AG20443 (cell line): Measurements from ENCODE around the gene PEPD.
A peak's percentile ranks its signal among the peaks of the same experiment; 100 is the strongest.

Source experiments
- DNase-seq: peaks from one replicate; pipeline ENCODE4 v3.0.0; 2012; ENCODE audit warnings: low spot score, mixed read lengths

The PEPD gene

DNA sequence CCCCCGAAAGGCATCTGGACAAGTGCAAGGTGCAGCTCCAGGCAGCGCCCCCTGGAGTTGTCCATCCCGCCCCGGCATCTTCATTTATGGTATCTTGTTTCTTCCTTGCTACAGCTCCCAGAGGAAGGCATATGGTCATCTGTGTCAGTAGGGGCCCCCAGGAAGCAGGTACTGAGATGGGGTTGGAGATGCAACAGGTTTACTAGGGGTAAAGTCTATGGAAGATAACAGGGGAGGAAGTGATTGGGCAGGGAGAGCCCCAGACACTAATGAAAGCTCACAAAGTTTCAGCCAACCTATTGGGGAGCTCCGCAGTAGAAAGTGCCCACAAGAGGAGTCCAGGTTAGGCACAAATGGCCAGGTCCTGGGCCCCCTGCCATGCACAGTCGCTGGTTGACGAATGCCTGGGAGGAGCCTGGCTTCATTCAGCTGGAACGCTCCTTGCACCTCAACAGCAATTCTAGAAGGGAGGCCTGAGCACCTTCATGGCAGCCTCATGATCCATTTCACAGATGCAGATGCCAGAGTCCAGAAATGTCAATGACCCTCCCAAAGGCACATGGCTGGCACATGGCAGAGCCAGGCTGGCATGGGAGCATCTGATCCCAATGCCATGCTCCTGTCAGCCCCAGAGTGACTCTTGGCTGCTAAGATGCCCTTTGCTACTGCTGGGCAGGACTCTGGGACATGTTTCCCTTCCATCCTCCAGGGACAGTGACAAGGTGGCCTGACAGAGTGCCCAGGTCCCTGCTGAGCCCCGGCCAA is 23.8 kb upstream of the PEPD start:
- no peak for DNase-seq

DNA sequence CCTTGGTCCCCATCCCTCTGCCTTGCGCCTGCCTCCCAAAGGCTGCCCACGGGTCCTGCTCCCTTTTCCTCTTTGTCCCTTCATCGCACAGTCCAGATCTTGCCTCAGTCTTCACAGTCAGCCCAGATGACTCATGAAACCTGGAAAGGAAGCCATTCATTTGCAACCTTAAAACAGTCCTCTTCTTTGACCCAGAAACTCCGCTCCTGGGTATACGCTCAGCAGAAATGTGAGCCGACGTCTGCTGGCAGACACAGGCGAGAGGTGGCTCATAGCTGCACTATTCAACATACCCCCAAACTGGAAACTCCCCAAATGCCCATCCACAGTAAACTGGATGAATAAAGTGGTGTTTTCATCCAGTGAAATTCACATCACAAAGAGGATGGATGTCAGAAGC is 13.6 kb upstream of the PEPD start:
- DNase-seq: peak; percentile 27

DNA sequence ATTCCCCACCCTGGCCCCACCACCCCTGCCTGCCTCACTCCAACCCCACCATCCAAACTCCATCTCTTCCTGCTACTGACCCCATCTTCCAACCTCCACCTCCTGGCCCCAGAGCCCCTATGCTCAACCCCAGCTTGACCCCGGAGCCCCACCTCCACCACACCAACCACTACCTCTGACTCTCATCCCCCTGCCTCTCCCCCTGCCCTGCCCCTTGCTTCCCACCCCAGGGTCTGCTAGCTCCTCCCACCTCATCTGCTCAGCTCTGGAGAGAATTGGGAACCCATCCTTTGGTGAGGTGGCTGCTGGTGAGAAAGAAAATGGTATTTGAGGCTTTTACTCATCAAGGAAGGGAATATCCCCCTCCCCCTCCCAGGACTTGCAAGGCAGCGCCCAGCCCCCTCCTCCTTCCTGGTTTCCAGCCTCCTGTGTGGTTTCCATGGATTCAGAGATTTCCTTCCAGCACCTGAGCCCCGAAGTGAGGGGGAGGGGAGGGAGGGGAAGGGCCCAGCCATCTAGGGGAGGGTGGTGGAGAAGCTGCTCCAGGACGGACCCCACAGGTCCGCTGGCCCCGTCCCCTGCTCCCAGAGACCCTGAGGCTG is 11.4 kb upstream of the PEPD start:
- no peak for DNase-seq

DNA sequence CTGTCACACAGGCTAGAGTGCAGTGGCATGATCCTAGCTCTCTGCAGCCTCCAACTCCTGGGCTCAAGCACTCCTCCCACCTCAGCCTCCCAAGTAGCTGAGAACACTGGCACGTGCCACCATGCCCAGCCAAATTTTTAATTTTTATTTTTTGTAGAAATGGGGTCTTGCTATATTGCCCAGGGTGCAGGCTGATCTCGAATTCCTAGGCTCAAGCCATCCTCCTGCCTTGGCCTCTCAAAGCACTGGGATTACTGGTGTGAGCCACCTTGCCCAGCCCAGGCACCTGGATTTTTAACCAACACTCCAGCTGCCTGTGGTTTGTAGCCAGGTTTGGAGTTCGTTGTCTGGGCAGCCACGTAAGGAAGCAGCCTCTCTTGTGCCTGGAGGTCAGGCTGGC is 9.3 kb upstream of the PEPD start:
- no peak for DNase-seq

DNA sequence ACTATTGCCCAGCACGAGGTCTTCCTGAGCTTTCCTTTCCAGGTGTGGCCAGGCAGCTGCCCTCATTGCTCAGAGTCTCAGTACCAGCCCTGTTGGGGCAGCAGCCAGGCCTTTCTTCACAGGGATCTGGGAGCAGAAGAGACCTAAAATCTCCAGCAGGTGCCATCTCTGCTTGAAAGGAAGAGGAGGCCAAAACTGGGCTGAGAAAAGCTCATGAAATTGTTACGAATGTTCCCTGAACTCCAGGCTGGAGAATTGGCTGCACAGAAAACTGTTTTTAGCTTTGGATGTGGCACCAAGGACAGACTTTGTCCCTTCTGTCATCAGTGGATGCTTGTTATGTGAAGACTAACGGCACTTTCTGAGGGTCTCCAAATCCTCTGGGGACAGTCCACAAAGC is 8.7 kb upstream of the PEPD start:
- DNase-seq: no peak

DNA sequence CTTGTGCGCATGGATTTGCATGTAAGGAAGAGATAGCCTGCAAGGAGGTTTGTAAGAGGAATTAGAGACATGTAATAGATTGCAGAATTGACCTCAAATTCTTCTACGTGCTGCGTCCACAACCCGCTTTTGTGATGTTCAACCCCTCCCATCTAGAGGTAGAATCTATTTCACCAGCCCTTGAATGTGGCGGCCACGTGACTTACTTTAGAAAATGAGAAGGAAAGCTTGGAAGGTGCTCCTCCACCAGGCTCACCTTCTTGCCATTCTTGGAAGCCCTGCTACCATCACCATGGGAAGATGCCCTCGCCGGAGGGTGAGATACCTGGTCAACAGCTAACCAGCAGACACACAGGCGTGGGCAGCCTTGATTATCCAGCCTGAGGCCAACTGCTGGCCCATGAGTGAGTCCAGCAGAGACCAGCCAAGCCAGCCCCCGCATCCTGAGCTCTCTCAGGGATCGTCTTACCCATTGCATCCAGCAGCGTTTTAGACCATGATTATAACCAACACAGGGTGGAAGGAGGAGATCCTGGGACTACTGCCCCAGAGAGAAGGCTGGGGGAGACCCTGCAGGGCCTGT is 7.6 kb upstream of the PEPD start:
- no peak for DNase-seq

DNA sequence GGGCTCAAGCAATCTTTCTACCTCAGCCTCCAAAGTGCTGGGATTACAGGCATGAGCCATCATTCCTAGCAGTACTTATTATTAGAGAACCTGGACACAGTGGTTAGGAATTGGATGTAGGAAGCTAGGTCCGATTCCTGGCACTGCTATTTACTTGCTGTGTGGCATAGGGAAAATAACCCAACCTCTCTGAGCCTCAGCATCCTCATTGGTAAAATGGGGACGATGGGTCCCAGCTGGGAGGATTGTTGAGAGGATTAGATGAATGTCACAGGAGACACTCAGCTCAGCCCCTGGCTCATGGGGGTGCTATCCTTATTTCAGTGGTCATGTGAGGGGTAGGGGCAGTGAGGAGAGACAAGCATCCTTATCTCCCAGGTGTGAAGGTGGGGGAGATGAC is 6.8 kb upstream of the PEPD start:
- no peak for DNase-seq

DNA sequence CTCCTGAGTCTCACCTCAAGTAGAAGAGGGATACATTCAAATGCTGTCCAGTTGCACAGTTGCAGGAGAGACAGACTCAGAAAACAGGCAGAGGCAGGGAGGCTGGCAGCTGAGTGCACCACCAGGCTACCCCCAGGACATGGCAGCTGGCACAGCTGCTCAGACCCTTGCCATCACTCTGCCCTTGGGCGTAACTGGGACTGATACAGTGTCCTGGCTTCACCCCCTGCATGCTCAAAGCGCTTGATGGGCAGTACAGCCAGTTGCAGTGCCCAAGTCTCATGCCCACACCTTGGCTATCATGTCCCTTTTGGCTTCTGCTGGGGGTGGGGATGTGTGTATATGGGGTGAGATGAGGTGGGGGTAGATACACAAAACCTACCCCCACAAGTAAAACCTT is 5.5 kb upstream of the PEPD start:
- DNase-seq: no peak

DNA sequence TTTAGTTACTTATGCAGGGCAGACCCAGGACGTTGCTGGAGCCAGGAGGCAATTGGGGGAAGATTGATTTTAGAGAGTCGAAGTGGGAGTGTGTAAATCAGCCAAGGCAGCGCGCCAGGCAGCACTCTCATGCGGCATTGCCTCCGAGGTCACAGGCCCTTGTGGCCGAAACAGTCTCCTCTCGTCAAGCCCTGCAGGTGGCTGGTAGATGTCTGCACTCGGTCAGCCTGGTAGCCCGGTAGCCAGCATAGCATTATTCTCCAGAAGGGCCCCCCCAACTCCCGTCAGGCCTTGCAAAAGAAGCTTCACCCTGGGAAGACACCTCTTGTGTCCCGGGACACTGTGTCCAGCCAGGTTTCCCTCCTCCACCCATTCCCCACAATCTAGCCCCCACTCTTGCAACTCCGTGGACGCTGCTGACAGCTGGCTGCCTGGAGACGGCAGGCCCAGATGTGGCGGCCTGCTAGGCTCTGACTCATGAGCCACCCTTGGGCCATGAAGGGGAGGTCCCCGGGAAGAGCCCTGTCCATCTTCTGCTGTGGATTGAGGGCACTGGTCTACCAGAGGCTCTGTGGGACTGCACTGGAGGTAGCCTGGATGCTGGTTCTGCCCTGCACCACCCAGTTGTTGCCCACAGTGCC is 2.6 kb upstream of the PEPD start:
- peak; percentile 32 for DNase-seq

DNA sequence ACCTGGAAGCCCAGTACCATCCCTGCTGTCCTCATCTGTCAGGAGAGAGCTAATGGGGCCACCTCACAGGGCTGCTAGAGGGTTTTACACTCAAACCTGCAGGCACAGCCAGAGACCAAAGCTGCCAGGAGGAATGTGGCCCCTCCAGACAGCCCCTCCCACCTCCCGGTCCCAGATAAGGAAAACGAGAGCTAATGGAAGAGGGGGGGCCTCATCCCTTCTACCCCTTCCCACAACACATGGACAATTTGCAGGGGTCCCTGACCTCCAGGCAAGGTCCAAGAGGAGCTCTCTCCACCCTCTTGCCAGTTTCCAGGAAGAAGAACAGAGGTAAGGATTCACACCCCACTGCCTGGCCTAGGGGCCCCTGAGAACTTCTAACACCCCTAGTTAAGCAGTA is 1.6 kb upstream of the PEPD start:
- no peak for DNase-seq

DNA sequence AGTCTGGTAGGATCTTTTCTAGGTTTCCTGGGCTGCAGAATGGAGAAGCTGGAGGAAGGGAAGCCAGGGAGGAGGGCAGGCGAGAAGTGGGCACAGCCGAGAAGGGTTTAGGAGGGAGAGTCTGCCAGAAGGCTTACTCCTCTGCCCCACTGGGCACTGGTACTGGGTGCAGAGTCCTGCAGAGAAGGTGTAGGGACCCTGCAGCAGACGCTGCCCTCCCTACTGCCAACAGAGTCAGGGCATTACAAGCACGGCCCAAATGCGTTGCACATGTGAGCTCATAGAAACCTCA is 726 bp upstream of the PEPD start:
- DNase-seq: no peak

DNA sequence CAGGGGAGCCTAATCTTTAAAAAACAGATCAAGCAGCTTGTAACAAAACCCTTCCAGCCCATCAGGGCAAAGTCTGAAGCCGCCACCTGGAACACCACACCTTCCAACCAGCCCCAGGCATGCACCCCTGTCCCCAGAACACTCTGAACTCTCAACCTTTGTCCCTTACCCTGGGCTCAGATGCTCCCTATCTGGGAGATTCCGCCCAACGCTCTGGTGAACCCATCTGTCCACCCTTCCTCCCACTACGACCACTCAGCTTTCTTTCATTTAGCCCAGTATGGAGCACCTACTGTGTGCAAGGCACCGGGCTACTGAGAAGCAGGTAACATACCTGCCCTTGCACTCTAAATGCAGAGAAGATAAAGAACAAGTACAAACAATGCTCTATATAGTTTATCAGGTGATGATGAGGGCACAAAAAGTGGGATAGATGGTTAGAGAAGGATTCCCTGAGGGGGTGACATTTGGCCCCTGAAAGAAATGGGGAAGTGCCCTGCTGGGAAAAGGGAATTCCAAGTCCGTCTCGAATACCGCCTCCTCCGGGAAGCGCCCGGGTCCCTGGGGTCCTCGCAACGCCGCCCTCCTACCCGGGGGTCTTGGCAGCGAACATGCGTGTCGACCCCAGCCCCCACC is 629 bp downstream of the PEPD start:
- no peak for DNase-seq

DNA sequence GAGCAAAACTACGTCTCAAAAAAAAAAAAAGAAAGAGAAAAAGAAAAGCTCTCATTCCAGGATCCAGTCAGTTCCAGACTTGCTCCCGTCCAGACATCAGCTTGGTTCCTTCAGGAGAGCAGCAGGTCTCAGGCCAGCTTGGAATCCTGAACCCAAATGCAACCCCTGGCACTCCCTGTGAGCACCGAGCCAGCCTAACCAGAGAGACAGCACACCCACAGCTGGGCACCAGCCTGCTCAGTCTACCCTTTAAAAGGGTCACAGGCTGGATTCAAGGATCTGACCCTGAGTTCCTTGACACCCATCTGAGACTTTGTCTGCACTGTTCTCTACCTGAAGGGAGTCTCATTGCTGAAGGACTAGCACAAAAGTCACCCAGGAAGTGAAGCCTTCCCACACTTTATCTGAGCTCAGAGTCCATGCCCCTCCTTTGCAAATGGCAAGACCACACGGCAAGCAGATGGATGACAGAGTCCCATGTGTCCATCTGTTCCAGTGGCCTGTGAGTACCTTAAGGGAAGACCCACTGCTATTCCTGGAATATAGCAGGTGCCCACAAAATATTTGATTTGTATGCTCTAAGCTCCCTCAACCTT is 1.4 kb downstream of the PEPD start:
- DNase-seq: no peak

DNA sequence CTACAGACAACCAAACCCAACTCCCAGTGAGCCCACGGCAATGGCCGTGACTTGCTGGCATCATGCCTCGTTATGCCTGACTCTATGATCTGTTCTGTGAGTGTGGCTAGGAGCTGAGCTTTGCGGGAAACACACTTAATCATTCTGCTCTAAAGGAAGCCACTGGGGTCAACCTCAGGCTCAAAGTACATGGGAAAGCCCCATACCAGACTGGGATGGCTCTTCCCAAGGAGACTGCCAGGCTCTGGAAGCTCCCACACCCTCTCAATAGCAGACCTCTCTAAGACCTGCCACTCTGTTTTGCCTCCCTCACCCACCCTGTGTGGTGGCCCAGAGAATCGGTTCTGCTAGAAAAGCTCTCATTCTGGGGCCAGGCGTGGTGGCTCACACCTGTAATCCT is 2.2 kb downstream of the PEPD start:
- DNase-seq: no peak

DNA sequence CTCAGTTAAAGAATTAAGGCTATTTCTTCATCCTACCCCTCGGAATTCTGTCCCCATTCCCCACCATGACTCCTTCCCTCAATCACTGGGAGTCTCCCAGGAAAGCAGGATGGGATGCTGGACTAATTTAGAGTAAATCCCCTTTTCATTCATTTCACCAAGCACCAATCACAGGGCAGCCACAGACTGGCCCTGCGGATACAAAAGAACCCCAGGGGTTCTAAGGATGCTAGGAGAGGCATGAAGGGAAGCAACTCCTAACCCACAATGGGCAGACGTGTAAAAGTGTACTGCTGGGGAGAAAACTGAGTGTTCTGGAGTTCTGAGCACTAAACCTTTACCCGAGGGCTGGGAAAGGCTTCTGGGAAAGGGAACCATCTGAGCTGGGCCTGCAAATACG is 3.0 kb downstream of the PEPD start:
- no peak for DNase-seq

DNA sequence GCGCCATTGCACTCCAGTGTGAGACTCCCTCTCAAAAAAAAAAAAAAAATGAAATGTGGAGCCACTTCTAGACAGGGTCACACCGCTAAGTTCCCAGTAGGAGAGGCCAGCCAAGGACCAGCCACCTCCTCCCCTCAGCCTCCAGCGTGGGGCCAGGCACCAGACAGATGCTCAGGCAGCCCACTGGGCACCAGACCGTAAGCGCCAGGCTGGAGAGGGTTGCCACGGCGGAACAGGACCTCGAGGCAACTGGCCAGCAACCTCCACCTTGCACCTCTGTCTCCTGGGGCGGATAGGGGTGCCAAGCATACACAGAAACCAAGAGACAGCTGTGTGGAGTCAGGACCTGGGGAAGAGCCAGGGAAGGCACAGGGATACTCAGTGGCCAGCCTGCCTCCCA is 3.7 kb downstream of the PEPD start:
- DNase-seq: no peak

DNA sequence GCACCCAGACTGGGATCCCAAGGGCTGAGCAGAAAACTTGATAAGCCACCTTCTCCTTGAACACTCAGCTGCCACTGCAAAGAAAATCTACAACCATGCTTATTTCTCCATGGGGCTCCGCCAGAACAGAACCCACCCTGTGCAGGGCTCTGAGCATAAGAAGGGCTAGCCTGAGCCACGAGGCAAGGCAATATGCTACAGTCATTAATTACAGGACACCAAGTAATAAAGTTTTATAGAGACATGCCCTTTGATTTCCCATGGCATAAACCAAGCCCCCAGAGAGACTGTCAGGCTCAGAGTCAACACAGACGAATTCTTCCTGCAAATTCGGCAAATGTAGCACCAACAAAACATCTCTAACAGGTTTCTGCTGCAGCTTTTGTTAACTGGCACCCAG is 5.7 kb downstream of the PEPD start:
- DNase-seq: no peak

DNA sequence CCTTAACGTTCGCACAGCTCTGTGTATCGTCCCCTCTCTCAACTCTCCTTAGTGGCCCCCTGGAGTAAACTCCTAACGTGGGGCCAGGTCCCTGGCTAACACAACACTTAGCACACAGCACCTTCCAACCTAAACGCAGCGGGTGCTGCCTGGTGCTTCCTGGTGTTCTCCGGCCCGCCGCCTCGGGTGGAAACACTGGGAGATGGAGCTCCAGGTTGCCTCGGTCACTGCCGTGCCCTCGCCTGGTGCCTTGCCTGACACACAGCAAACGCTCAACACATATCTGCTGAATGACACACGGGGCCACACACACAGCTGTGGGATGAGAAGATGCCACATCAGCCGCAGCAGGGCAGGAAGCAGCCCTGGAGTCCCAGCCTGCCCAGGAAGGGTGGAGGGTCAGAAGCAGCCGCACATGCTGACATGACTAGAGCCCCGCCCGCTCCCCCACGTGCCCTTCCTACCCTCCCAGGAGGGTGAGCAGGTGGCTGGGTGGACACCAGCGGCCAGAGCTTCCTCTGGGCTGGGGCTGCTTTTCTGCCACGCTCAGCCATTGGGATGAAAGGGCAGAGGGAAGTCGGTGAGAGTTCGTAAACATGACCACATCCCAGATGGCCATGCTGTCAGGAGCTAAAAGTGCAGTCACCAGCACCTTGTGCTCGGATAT is 6.6 kb downstream of the PEPD start:
- DNase-seq: peak; percentile 30

DNA sequence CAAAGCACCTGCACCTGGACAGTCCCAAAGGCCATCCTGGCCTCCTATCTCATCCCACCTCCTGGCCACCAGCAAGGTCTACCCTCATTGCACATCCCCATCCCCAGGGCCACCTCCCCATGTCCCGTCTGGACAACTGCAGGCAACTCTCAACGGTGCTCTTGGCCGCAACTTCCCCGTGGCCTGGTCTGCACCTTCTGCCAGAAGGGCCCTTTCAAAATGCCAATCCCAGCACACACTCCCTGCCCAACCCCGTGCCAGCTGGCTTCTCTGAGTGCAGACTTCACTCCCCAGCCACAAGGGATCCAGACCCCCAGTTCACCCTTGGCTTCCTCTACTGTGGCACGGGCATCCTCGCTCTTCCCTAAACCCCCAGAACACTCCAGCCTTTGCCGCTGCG is 8.2 kb downstream of the PEPD start:
- DNase-seq: no peak

DNA sequence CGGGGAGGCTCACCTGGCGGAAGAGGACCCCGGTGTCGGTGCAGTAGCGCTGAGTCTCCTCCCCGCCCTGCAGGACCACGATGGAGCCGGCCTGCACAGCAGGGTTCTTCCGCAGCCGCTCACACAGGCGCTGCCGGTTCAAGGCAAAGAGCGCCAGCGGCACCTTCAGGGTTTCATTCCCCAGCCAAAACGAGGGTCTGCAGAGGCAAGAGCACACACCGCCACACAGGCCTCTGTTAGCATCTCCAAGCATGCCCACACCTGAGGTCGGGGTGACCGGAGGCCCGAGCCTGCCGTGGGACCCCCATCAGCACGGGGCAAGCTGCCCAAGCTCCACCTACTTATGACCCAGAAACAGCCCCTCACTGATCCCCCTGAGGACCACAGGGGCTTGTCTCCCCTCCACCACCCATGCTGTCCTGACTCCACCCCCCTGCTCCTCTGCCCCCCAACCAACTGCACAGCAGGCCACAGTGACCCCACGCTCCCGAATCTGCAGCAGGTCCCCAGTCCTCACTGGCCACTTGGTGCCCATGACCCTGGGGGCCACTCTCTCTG is 8.9 kb downstream of the PEPD start:
- no peak for DNase-seq

DNA sequence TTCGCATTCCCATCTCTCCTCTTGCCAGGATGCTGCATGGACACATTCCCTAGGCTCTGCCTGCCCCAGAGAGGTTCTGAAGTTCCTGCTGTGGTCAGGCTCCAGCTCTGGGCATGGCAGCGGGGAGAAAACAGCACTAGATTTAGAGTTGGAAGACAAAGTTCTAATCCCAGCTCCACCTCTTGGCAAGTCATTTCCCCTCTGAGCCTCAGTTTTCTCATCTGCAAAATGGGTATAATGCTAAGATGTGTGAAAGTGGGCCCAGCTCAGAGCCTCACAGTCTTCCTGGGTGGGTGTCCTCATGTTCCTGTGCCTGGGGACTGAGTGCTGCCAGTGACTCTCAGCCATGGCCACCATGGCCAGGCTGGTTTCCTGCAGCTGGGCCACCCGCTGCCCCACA is 9.6 kb downstream of the PEPD start:
- DNase-seq: no peak

DNA sequence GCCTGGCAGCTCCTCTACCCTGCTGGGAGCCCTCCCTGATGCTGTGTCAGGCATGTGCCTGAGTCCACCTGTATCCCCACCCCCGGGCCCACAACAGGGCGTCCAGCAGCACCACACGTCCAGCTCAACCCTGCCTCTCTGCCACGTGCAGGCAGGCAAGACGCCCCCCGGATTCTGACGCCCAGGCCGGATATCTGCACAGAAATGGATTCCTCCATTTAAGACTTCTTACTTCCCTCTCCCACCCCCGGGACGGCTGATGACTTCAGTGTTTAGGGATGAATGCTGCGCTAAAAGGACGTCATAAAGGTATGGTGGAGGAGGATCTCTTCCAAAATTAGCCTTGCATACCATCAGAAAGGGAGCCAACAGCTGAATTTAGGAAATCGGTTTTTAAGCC is 10.2 kb downstream of the PEPD start:
- no peak for DNase-seq
